ENCODE measurements around the gene KRTAP10-9.

The KRTAP10-9 gene

DNA sequence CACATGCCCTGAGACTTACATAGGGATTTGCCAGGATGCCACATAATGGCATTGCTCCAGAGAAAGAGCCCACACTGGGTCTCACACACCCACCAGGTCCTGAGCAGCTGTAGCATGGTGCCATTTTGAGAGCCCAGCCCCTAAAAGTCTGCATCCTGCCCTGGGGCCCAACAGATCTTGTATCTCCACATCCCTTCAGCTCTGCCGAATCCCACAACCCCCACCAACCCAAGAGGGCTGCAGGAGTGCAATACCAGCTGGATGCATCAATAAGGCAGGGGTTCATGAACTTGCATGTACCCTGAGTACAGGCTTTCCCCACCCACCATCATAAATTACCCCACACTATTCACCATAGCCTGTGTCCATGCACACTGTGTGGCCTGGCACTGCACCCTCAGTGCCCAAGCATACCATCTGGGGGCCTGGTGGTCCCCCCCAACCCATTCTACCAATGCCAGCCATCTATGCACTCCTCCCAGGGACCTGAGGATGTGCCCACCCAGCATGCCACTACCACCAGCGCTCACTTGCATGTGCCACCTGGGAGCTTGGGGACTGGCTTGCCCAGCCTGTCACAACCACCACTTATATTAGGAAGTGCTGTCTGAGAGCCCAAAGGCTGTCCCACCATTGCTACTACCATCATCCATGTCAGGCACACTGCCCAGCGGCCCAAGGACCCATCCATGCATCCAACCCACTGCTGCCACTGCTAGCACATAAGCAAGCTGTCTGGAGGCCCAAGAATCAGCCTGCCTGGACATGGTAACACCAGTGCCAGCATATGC, 43.9 kb downstream of the KRTAP10-9 start:
- DNase-seq, result no peak

- DNase-seq, result no peak
These were observed 45.0 kb downstream of the KRTAP10-9 start for GRCh38 chr21:44671911-44672310.

- no peak for DNase-seq
These were observed 51.0 kb downstream of the KRTAP10-9 start for GRCh38 chr21:44677881-44678280.
